ENCODE data around the gene PPP3CA. TPM values are rescaled to one million over a fixed set of nuclear protein-coding genes. Genes with fewer than 3 reads are reported as not detected.
A peak's percentile ranks its signal among the peaks of the same experiment; 100 is the strongest.
"Not testable (repeated sequence)": the region's sequence is repeated elsewhere in the genome, so short reads cannot be mapped to it uniquely, and the experiment has no call there.

Gene PPP3CA
- total RNA-seq, 4 donors from 2014 or later = 32.7 to 45.1 (median 44.0) TPM

DNA sequence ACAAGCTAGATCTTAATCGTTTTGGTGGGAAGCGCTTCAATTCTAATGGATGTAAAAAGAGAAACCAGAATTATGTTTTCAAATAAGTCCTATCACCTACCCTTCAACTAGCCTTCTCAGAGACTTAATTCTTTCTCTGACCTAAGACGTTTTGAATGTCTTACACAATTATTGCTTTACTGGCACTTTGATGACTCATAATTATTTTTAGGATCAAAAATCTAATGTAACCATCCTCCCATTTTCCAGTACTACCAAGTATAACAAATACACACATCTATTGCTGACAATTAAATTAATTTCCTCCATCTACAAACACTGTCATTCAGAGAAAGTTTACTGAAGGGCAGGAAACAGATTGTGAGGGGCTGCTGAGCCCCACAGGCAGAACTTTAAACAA is 108.6 kb downstream of the PPP3CA start:
- Histone ChIP-seq H3K27me3 (no peaks in the 10 kb centered on the region), H3K4me1 (peaks cover 0 to 23% (median 2%) of the 10 kb centered on the region in 4 donors)
- 50 to 52% methylated on average over 3 of the region's 3 CpGs for WGBS, 2 donors

GRCh38 chr4:101237773-101238172 is 109.6 kb downstream of the PPP3CA start:
- H3K27me3 ChIP-seq = no peaks in the 10 kb centered on the region
- H3K27ac ChIP-seq = peak overlapping the region in 1 of 4 donors; percentile 7
- 96 to 97% methylated on average over 3 of the region's 3 CpGs for WGBS, 2 donors
- TF ChIP-seq CTCF (IDR thresholded peaks at IDR 0.05) (no peak), POLR2A (IDR thresholded peaks at IDR 0.05) (no peak), EP300 (IDR thresholded peaks at IDR 0.05) (no peak)
- no peak for DNase-seq (ENCODE audit: low spot score in 2 of 2)
- peaks cover 0 to 23% (median 2%) of the 10 kb centered on the region in 4 donors for H3K4me1 ChIP-seq
- H3K9me3 ChIP-seq = no peaks in the 10 kb centered on the region
- H3K4me3 ChIP-seq = no peak overlapping the region
- no peaks in the 10 kb centered on the region for H3K36me3 ChIP-seq

More for the DNA sequence above, 108.6 kb downstream of the PPP3CA start:
- Histone ChIP-seq H3K9me3 (no peaks in the 10 kb centered on the region), H3K27ac (peak overlapping the region in 1 of 4 donors; percentile 41), H3K36me3 (no peaks in the 10 kb centered on the region), H3K4me3 (no peak overlapping the region)
- DNase-seq (ENCODE audit: low spot score in 2 of 2) = no peak
- peak in 1 of 2 donors; percentile 17 for TF ChIP-seq EP300 (IDR thresholded peaks at IDR 0.05)
- no peak for TF ChIP-seq CTCF (IDR thresholded peaks at IDR 0.05)
- no peak for TF ChIP-seq POLR2A (IDR thresholded peaks at IDR 0.05)

DNA sequence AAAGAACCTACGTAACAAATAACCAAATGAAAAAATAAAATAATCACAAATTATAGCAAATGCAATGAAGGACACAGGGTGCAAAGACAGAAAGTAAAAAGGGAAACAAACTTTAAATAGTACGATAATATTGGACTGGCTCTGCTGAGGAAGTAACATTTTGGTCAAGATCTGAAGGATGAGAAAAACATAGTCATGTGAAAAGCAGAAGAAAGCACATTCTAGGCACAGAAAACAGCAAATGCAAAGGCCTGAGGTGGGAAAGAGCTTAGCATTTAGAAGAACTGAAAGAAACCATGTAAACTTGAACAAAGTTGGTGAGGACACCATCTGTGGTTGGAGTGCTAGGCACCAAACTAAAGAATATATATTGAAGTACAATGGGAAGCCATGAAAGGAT is 111.2 kb downstream of the PPP3CA start:
- Histone ChIP-seq H3K27me3 (no peaks in the 10 kb centered on the region), H3K4me3 (no peak overlapping the region), H3K27ac (no peak overlapping the region), H3K9me3 (no peaks in the 10 kb centered on the region), H3K4me1 (peaks cover 0 to 38% (median 2%) of the 10 kb centered on the region in 4 donors), H3K36me3 (no peaks in the 10 kb centered on the region)
- TF ChIP-seq EP300 (IDR thresholded peaks at IDR 0.05) (no peak), POLR2A (IDR thresholded peaks at IDR 0.05) (no peak), CTCF (IDR thresholded peaks at IDR 0.05) (no peak)
- no peak for DNase-seq (ENCODE audit: low spot score in 2 of 2)
- WGBS, 2 donors = 76 to 84% methylated on average over 2 of the region's 2 CpGs

- peaks cover 0 to 47% (median 2%) of the 10 kb centered on the region in 4 donors for H3K4me1 ChIP-seq
- H3K4me3 ChIP-seq; H3K36me3 ChIP-seq; H3K9me3 ChIP-seq; H3K27me3 ChIP-seq; H3K27ac ChIP-seq; DNase-seq (ENCODE audit: low spot score in 2 of 2): not testable (repeated sequence)
Measured at GRCh38 chr4:101234141-101234540, 113.2 kb downstream of the PPP3CA start.

- TF ChIP-seq EP300 (IDR thresholded peaks at IDR 0.05) = peak in 1 of 2 donors; percentile 21
- no peak for TF ChIP-seq POLR2A (IDR thresholded peaks at IDR 0.05)
Measured at GRCh38 chr4:101232074-101232776, 115.1 kb downstream of the PPP3CA start.

GRCh38 chr4:101230801-101231426 is 116.4 kb downstream of the PPP3CA start:
- WGBS, 2 donors = 77 to 81% methylated on average over 3 of the region's 3 CpGs
- Histone ChIP-seq H3K9me3 (no peaks in the 10 kb centered on the region), H3K36me3 (no peaks in the 10 kb centered on the region), H3K27me3 (no peaks in the 10 kb centered on the region), H3K4me1 (peaks cover 0 to 44% (median 0%) of the 10 kb centered on the region in 4 donors), H3K27ac (no peak overlapping the region), H3K4me3 (no peak overlapping the region)
- TF ChIP-seq EP300 (IDR thresholded peaks at IDR 0.05) = no peak
- no peak for TF ChIP-seq CTCF (IDR thresholded peaks at IDR 0.05)
- no peak for TF ChIP-seq POLR2A (IDR thresholded peaks at IDR 0.05)
- no peak for DNase-seq (ENCODE audit: low spot score in 2 of 2)

More at GRCh38 chr4:101232074-101232776, 115.1 kb downstream of the PPP3CA start:
- WGBS, 2 donors = 18 to 36% methylated on average over 1 of the region's 1 CpG
- H3K27ac ChIP-seq = no peak overlapping the region
- no peaks in the 10 kb centered on the region for H3K36me3 ChIP-seq
- H3K9me3 ChIP-seq = no peaks in the 10 kb centered on the region
- H3K4me1 ChIP-seq = peaks cover 0 to 38% (median 0%) of the 10 kb centered on the region in 4 donors
- H3K27me3 ChIP-seq = no peaks in the 10 kb centered on the region
- DNase-seq (ENCODE audit: low spot score in 2 of 2) = peak in 1 of 2 donors; percentile 14
- H3K4me3 ChIP-seq = no peak overlapping the region

All from tibial nerve (tissue), 4 donors.